Measurements from ENCODE around the gene TNFRSF8. TPM values are rescaled to one million over a fixed set of nuclear protein-coding genes. Genes with fewer than 3 reads are reported as not detected.

The TNFRSF8 gene
- total RNA-seq, 1 experiment from 2014 or later: 2.9 TPM

- Histone ChIP-seq H2BK12ac (ENCODE audit: insufficient read length, low read depth, low read length) (no peak overlapping the region), H4K20me1 (ENCODE audit: control insufficient read depth, insufficient read depth, insufficient read length) (no peaks in the 10 kb centered on the region), H3K79me2 (ENCODE audit: insufficient read depth, low read length) (no peaks in the 10 kb centered on the region), H3K79me1 (ENCODE audit: insufficient read depth, low read depth, low read length, poor library complexity, severe bottlenecking) (no peaks in the 10 kb centered on the region), H4K5ac (ENCODE audit: insufficient read length, low read depth, low read length) (no peak overlapping the region), H3K27ac (ENCODE audit: insufficient read length, low read depth, low read length) (no peak overlapping the region), H2BK5ac (ENCODE audit: insufficient read length, low read length) (no peak overlapping the region), H3K4me1 (ENCODE audit: insufficient read depth, low read length) (no peaks in the 10 kb centered on the region; the same call in 1 of the 2 replicates), H4K91ac (ENCODE audit: insufficient read length, low read depth, low read length) (no peak overlapping the region), H3K14ac (ENCODE audit: insufficient read depth, low read length) (no peak overlapping the region), H3K27me3 (ENCODE audit: insufficient read depth, low read length) (no peaks in the 10 kb centered on the region), H2BK15ac (ENCODE audit: low read depth, low read length) (no peak overlapping the region), H2BK120ac (ENCODE audit: low read depth, low read length, poor library complexity, severe bottlenecking) (no peak overlapping the region), H3K4me2 (ENCODE audit: insufficient read depth, insufficient read length, low read length) (no peak overlapping the region), H3K4ac (ENCODE audit: low read depth, low read length) (no peak overlapping the region), H2BK20ac (ENCODE audit: low read depth, low read length, poor library complexity, severe bottlenecking) (no peak overlapping the region), H2AK5ac (ENCODE audit: insufficient read length, low read length) (no peak overlapping the region), H3K9me3 (ENCODE audit: control insufficient read depth, low read depth, low read length) (no peaks in the 10 kb centered on the region), H3K56ac (ENCODE audit: insufficient read length, low read depth, low read length) (no peak overlapping the region), H3K9ac (ENCODE audit: extremely low read depth, insufficient read length, low read length) (no peak overlapping the region), H3K23ac (ENCODE audit: insufficient read length, low read depth, low read length) (no peak overlapping the region), H3K18ac (ENCODE audit: insufficient read length, low read depth, low read length) (no peak overlapping the region), H2AFZ (ENCODE audit: low read length) (no peak overlapping the region), H3K23me2 (ENCODE audit: insufficient read length, low read depth, low read length, poor library complexity, severe bottlenecking) (no peaks in the 10 kb centered on the region), H3T11ph (ENCODE audit: low read length) (no peak overlapping the region), H4K8ac (replicated peaks; ENCODE audit: insufficient read length, low read depth, low read length) (no peak overlapping the region)
- Mint-ChIP-seq H3K27me3 (ENCODE audit: low read depth) (peaks cover 4% of the 10 kb centered on the region), H3K4me1 (peaks cover 17 to 36% of the 10 kb centered on the region in 2 experiments), H3K4me3 (no peak overlapping the region), H3K27ac (no peak overlapping the region), H3K36me3 (ENCODE audit: insufficient read depth in 1 of 3, low read depth in 3 of 3) (peaks cover 0 to 5% (median 1%) of the 10 kb centered on the region in 3 experiments; a peak in 2 of 7 replicates), H3K9me3 (peaks cover 0 to 4% of the 10 kb centered on the region in 2 experiments; a peak in 4 of 5 replicates)
- TF ChIP-seq CTCF (conservative IDR thresholded peaks at IDR 0.05): no peak
- WGBS (ENCODE audit: extremely low coverage, insufficient read length, low lambda C conversion rate): no CpG with 5 or more reads among the region's 4 CpGs
- DNase-seq: no peak
Observed at GRCh38 chr1:12182410-12182984, 119.4 kb downstream of the TNFRSF8 start.
